ENCODE results near the gene SLC18A2. TPM values are rescaled to one million over a fixed set of nuclear protein-coding genes. Genes with fewer than 3 reads are reported as not detected.

SLC18A2 gene
- total and polyA plus RNA-seq, 10 donors, result 0.02 to 0.92 (median 0.28) TPM

GRCh38 chr10:117216028-117216427, 24.9 kb upstream of the SLC18A2 start:
- WGBS, 5 donors, result 64 to 81% (median 66%) methylated on average over 10 to 15 of the region's 15 CpGs
- H3K4me3 ChIP-seq, result peak overlapping the region in 3 of 8 donors; percentile 41 to 71 (median 50)

GRCh38 chr10:117216611-117217195, 24.2 kb upstream of the SLC18A2 start:
- H3K36me3 ChIP-seq, result no peaks in the 10 kb centered on the region
- H3K4me3 ChIP-seq, result peak overlapping the region; percentile 20 to 71 (median 44)
- peak; percentile 95 for DNase-seq
- intact Hi-C loops (cut with DNase I; ENCODE audit: low total_unique reads), result loop anchor here (5.0 to 10.0 kb wide), 2 partner anchors 98 to 1026 kb away; no protein-coding TSS in a partner anchor
- peak overlapping the region in 2 of 8 donors; percentile 23 to 65 for H3K27ac ChIP-seq
- TF ChIP-seq CTCF (IDR thresholded peaks at IDR 0.05 in 8 of 11, conservative IDR thresholded peaks at IDR 0.05 in 3 of 11) (peak; percentile 95 to 100 (median 99)), POLR2AphosphoS5 (IDR thresholded peaks at IDR 0.05) (peak in 2 of 3 donors; percentile 26 to 76), POLR2A (IDR thresholded peaks at IDR 0.05) (no peak)
- WGBS, 5 donors, result 0 to 1% (median 1%) methylated on average over 23 to 52 of the region's 52 CpGs
- peaks cover 7 to 30% (median 15%) of the 10 kb centered on the region in 6 donors for H3K4me1 ChIP-seq
- H3K27me3 ChIP-seq (replicated peaks in 1 of 7), result peaks cover 0 to 75% (median 26%) of the 10 kb centered on the region in 7 donors
- peaks cover 0 to 19% (median 16%) of the 10 kb centered on the region in 8 donors for H3K9me3 ChIP-seq

More at GRCh38 chr10:117216028-117216427, 24.9 kb upstream of the SLC18A2 start:
- no peak for TF ChIP-seq POLR2A (IDR thresholded peaks at IDR 0.05)
- no peaks in the 10 kb centered on the region for H3K36me3 ChIP-seq
- peak; percentile 69 for DNase-seq
- peaks cover 7 to 30% (median 15%) of the 10 kb centered on the region in 6 donors for H3K4me1 ChIP-seq
- peaks cover 0 to 68% (median 26%) of the 10 kb centered on the region in 7 donors for H3K27me3 ChIP-seq (replicated peaks in 1 of 7)
- H3K9me3 ChIP-seq, result peaks cover 0 to 26% (median 23%) of the 10 kb centered on the region in 8 donors
- intact Hi-C loops (cut with DNase I; ENCODE audit: low total_unique reads), result loop anchor here (5.0 to 10.0 kb wide), 2 partner anchors 99 to 1026 kb away; no protein-coding TSS in a partner anchor
- H3K27ac ChIP-seq, result peak overlapping the region in 1 of 8 donors; percentile 65

GRCh38 chr10:117217196-117217761, 23.6 kb upstream of the SLC18A2 start:
- Histone ChIP-seq H3K27ac (peak overlapping the region in 2 of 8 donors; percentile 23 to 65), H3K36me3 (no peaks in the 10 kb centered on the region), H3K4me1 (peaks cover 7 to 30% (median 15%) of the 10 kb centered on the region in 6 donors), H3K4me3 (peak overlapping the region; percentile 20 to 71 (median 44)), H3K9me3 (peaks cover 0 to 13% (median 10%) of the 10 kb centered on the region in 8 donors), H3K27me3 (replicated peaks in 1 of 7) (peaks cover 0 to 81% (median 26%) of the 10 kb centered on the region in 7 donors)
- WGBS, 5 donors, result 12 to 57% (median 14%) methylated on average over 3 to 22 of the region's 22 CpGs
- TF ChIP-seq POLR2AphosphoS5 (IDR thresholded peaks at IDR 0.05) (no peak), POLR2A (IDR thresholded peaks at IDR 0.05) (no peak), CTCF (IDR thresholded peaks at IDR 0.05 in 8 of 11, conservative IDR thresholded peaks at IDR 0.05 in 3 of 11) (no peak)
- intact Hi-C loops (cut with DNase I; ENCODE audit: low total_unique reads), result loop anchor here (5.0 to 10.0 kb wide), 2 partner anchors 98 to 1025 kb away; no protein-coding TSS in a partner anchor
- peak; percentile 81 for DNase-seq

- Histone ChIP-seq H3K4me1 (peaks cover 7 to 30% (median 15%) of the 10 kb centered on the region in 6 donors), H3K9me3 (no peaks in the 10 kb centered on the region), H3K4me3 (no peak overlapping the region), H3K36me3 (no peaks in the 10 kb centered on the region), H3K27ac (no peak overlapping the region), H3K27me3 (replicated peaks in 1 of 7) (peaks cover 0 to 90% (median 26%) of the 10 kb centered on the region in 7 donors)
- WGBS, 5 donors, result 85% methylated on average over 8 of the region's 8 CpGs
- DNase-seq, result peak; percentile 27
- intact Hi-C loops (cut with DNase I; ENCODE audit: low total_unique reads), result loop anchor here (5.0 to 10.0 kb wide), 2 partner anchors 96 to 1024 kb away; no protein-coding TSS in a partner anchor
- TF ChIP-seq POLR2AphosphoS5 (IDR thresholded peaks at IDR 0.05) (no peak), POLR2A (IDR thresholded peaks at IDR 0.05) (no peak), CTCF (IDR thresholded peaks at IDR 0.05 in 8 of 11, conservative IDR thresholded peaks at IDR 0.05 in 3 of 11) (no peak)
Measured at GRCh38 chr10:117218654-117219053, 22.3 kb upstream of the SLC18A2 start.
